GM23248 (cell line): ENCODE results near the gene GNB2. TPM values are rescaled to one million over a fixed set of nuclear protein-coding genes. Genes with fewer than 3 reads are reported as not detected.
"Not testable (repeated sequence)": the region's sequence is repeated elsewhere in the genome, so short reads cannot be mapped to it uniquely, and the experiment has no call there.

Experiments used
- DNase-seq: peaks from one replicate; pipeline ENCODE4 v3.0.0-alpha.2; 2015
- H2AFZ ChIP-seq: fragments of 200-600 bp; sonication (generic); 2 replicates; pipeline ENCODE4 v1.6.1; 2016; ENCODE audit warnings: antibody characterized with exemption
- H3F3A ChIP-seq: fragments of 200-600 bp; sonication (generic); 2 replicates; pipeline ENCODE4 v1.6.1; 2016; ENCODE audit warnings: mild to moderate bottlenecking, antibody characterized with exemption, mixed run types; ENCODE audit not compliant: insufficient read depth
- H3K27ac ChIP-seq: fragments of 200-600 bp; sonication (generic); 2 replicates; pipeline ENCODE4 v1.5.1; 2016; ENCODE audit warnings: mild to moderate bottlenecking
- H3K27me3 ChIP-seq: fragments of 200-600 bp; sonication (generic); replicated peaks from 2 replicates; pipeline ENCODE4 v1.6.1; 2016; ENCODE audit warnings: mild to moderate bottlenecking; ENCODE audit not compliant: insufficient read depth
- H3K36me3 ChIP-seq: fragments of 200-600 bp; sonication (generic); 2 replicates; pipeline ENCODE4 v1.6.1; 2016; ENCODE audit warnings: low read depth, mild to moderate bottlenecking
- H3K4me1 ChIP-seq: fragments of 200-600 bp; sonication (generic); 2 replicates; pipeline ENCODE4 v1.6.1; 2016; ENCODE audit warnings: mild to moderate bottlenecking; ENCODE audit not compliant: insufficient read depth
- H3K4me2 ChIP-seq: fragments of 200-600 bp; sonication (generic); one replicate; pipeline ENCODE4 v1.6.1; 2016; ENCODE audit warnings: mild to moderate bottlenecking; ENCODE audit not compliant: unreplicated experiment
- H3K4me3 ChIP-seq: fragments of 200-600 bp; sonication (generic); 2 replicates; pipeline ENCODE4 v1.5.1; 2016; ENCODE audit warnings: mild to moderate bottlenecking
- H3K79me2 ChIP-seq: fragments of 200-600 bp; sonication (generic); 2 replicates; pipeline ENCODE4 v1.6.1; 2016; ENCODE audit warnings: mild to moderate bottlenecking; ENCODE audit not compliant: insufficient read depth
- H3K9ac ChIP-seq: fragments of 200-600 bp; sonication (generic); 2 replicates; pipeline ENCODE4 v1.6.1; 2016; ENCODE audit warnings: mild to moderate bottlenecking
- H3K9me2 ChIP-seq: fragments of 200-600 bp; sonication (generic); 2 replicates; pipeline ENCODE4 v1.6.1; 2016; ENCODE audit warnings: mixed run types, mild to moderate bottlenecking, moderate library complexity; ENCODE audit not compliant: insufficient read depth
- H3K9me3 ChIP-seq: fragments of 200-600 bp; sonication (generic); one replicate; pipeline ENCODE4 v1.6.1; 2017; ENCODE audit warnings: low read depth
- H4K20me1 ChIP-seq: fragments of 200-600 bp; sonication (generic); 2 replicates; pipeline ENCODE4 v1.6.0; 2016; ENCODE audit not compliant: insufficient read depth
- EZH2 ChIP-seq: fragments of 200-600 bp; sonication (generic); IDR thresholded peaks from 2 replicates; pipeline ENCODE4 v1.6.1; 2018; ENCODE audit warnings: antibody characterized with exemption, mild to moderate bottlenecking; ENCODE audit not compliant: insufficient read depth, poor library complexity, severe bottlenecking
- EZH2phosphoT487 ChIP-seq: fragments of 200-600 bp; sonication (generic); IDR thresholded peaks from 2 replicates; pipeline ENCODE4 v1.6.1; 2018; ENCODE audit warnings: antibody characterized with exemption, moderate library complexity, mild to moderate bottlenecking, low read depth; ENCODE audit not compliant: insufficient read depth
- WGBS, 2 experiments: methylation state at CpG; one replicate each; pipeline ENCODE4 v1.1.6; 2015 to 2017; ENCODE audit warnings: low lambda C conversion rate in 2 of 2, low coverage in 1 of 2; ENCODE audit errors: missing lambda C conversion rate in 2 of 2; 5-methylcytosine and 5-hydroxymethylcytosine counted together
- in situ Hi-C: fragments of 300-500 bp; cut with MboI; formaldehyde crosslinking; loops from 2 replicates; pipeline ENCODE4 v1.15.0; 2020
- polyA plus RNA-seq: library from polyadenylated mRNA; unstranded; fragments of >200 nt; fragmentation: Nextera tagmentation; extraction: Ambion mirVana; gene quantifications from 2 replicates; pipeline ENCODE4 v1.2.1, GENCODE V29; 2016
- total RNA-seq: library from RNA; depleted of rRNA; stranded (reverse); fragments of >200 nt; shearing (Covaris generic); gene quantifications from 2 replicates; pipeline ENCODE4 v1.2.3, GENCODE V29; 2014

The GNB2 gene
- total and polyA plus RNA-seq, 2 experiments from 2014 or later, result 89.8 to 132 TPM

DNA sequence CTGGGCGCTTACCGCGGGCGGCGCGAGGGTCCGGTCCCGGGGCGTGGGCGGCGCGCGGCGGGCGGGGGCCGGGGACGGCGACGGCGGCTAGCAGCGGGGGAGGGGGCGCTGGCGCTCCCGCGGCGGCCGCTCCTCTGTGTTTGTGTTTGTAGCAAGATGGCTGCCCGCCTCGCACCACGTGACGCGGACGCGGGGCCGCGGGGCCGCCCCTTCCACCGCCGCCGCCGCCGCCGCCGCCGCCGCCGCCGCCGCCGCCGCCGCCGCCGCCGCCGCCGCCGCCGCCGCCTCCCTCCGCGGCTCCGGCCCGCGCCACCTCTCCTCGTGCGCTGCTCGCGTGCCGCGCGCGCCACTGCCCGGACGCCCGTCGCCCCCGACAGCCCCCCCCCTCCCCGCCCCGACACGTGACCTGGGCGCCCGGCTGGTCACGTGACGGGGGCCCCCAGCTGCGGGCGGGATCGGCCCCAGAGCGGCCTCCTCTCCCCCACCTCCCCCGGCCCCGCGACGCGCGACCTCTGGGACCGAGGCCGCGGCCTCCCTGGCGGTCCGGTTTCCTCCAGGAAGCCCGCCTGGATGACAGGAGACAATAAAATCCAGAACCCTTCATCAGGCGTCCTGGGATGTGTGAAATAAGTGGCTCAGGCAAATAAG is 20.7 kb downstream of the GNB2 start, which contains the start of gene GIGYF1:
Gene GIGYF1 (minus strand): TSS at position 153 of the 648 bp plus-strand sequence. CDS start 6,012 bp downstream, outside the sequence.
- Histone ChIP-seq H3K4me2 (peak within 1 kb of the TSS; percentile 96), H3K9ac (peak within 1 kb of the TSS; percentile 91), H3K27me3 (no peaks in the 10 kb centered on the region), H4K20me1 (peaks cover 6% of the 10 kb centered on the region; the same call in 1 of the 2 replicates), H3K9me3 (no peaks in the 10 kb centered on the region), H3K4me1 (peaks cover 10% of the 10 kb centered on the region), H2AFZ (peak within 1 kb of the TSS; percentile 92), H3K4me3 (peak within 1 kb of the TSS; percentile 89), H3K9me2 (no peaks in the 10 kb centered on the region), H3K36me3 (no peaks in the 10 kb centered on the region), H3K27ac (peak within 1 kb of the TSS; percentile 27; the same call in 1 of the 2 replicates), H3F3A (peaks cover 19% of the 10 kb centered on the region), H3K79me2 (peaks cover 44% of the 10 kb centered on the region)
- 0 to 2% methylated on average over 5 to 47 of the region's 102 CpGs for WGBS, 2 experiments
- DNase-seq, result peak; percentile 84
- TF ChIP-seq EZH2phosphoT487 (no peak), EZH2 (no peak)
- in situ Hi-C loops, result loop anchor here (10.0 kb wide), 1 partner anchor 219 kb away; the partner anchor contains the start of gene TSC22D4

DNA sequence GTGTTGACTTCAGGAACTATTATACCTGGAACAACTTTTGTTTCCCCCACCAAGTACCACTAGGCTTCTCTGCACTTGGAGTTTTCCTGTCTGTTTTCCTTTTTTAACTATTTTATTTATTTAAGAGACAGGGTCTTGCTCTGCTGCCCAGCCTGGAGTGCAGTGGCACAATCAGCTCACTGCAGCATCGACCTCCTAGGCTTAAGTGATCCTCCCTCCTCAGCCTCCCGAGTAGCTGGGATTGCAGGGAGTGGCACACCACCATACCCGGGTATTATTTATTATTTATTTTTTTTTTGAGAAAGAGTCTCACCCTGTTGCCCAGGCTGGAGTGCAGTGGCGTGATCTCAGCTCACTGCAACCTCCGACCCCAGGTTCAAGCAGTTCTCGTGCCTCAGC is 22.6 kb downstream of the GNB2 start:
- Histone ChIP-seq H3K79me2 (peaks cover 26% of the 10 kb centered on the region), H4K20me1 (0 out of 2 replicates have a peak, but pooled peaks cover under 1% of the 10 kb centered on the region), H3K4me3 (no peak overlapping the region), H3F3A (peaks cover 19% of the 10 kb centered on the region), H3K36me3 (no peaks in the 10 kb centered on the region), H3K4me2 (no peak overlapping the region), H3K9me3 (no peaks in the 10 kb centered on the region), H3K27ac (no peak overlapping the region), H3K4me1 (peaks cover 10% of the 10 kb centered on the region), H3K27me3 (no peaks in the 10 kb centered on the region; the same call in 1 of the 2 replicates), H2AFZ (no peak overlapping the region), H3K9ac (no peak overlapping the region), H3K9me2 (no peaks in the 10 kb centered on the region)
- DNase-seq, result no peak
- TF ChIP-seq EZH2phosphoT487 (no peak), EZH2 (no peak)
- 81 to 82% methylated on average over 6 of the region's 6 CpGs for WGBS, 2 experiments
- in situ Hi-C loops, result loop anchor here (10.0 kb wide), 1 partner anchor 221 kb away; the partner anchor contains the start of gene TSC22D4

DNA sequence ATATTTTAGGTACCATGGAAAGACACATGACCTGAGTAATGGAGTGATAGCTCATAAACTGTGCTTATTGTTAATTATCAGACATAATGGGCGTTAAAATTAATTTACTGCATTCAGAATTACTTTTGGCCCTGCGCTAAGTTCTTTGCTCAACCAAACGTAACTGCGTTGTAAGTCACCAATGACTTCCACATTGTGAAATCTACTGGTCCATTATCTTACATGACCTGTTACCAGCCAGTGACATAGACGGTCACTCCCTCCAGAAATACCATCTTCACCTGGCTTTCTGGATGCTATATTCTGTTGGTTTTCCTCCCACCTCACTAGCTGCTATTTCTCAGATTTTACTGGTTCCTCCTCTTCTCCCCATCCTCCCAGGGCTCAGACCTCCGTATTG is 25.5 kb downstream of the GNB2 start:
- Histone ChIP-seq H3K9me3 (no peaks in the 10 kb centered on the region), H2AFZ (no peak overlapping the region), H3K4me2 (no peak overlapping the region), H3K27me3 (peaks cover 4% of the 10 kb centered on the region; the same call in 1 of the 2 replicates), H3K9ac (no peak overlapping the region), H3K27ac (no peak overlapping the region), H3F3A (0 out of 2 replicates have a peak, but pooled peaks cover 4% of the 10 kb centered on the region), H3K4me1 (no peaks in the 10 kb centered on the region), H3K9me2 (no peaks in the 10 kb centered on the region), H3K36me3 (no peaks in the 10 kb centered on the region), H3K4me3 (no peak overlapping the region), H4K20me1 (no peaks in the 10 kb centered on the region), H3K79me2 (no peaks in the 10 kb centered on the region)
- no peak for TF ChIP-seq EZH2phosphoT487
- no peak for TF ChIP-seq EZH2
- in situ Hi-C loops, result loop anchor here (10.0 kb wide), 1 partner anchor 224 kb away; the partner anchor contains the start of gene TSC22D4
- DNase-seq, result no peak
- WGBS, 2 experiments, result 50 to 64% methylated on average over 6 of the region's 6 CpGs

DNA sequence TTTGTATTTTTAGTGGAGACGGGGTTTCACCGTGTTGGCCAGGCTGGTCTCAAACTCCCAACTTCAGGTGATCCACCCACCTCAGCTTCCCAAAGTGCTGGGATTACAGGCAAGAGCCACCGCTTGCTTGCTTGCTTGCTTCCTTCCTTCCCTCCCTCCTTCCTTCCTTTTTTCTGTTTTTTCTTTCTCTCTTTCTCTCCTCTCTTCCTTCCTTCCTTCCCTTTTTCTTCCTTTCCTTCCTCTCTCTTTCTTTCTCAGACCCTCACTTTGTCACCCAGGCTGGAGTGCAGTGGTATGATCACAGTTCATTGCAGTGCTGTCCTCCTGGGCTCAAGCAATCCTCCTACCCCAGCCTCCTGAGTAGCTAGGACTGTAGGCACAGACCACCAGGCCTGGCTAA is 27.5 kb downstream of the GNB2 start:
- H3K36me3 ChIP-seq, H3K4me2 ChIP-seq, H3K27me3 ChIP-seq, H2AFZ ChIP-seq, H3K9me2 ChIP-seq, H3K27ac ChIP-seq, H4K20me1 ChIP-seq, H3K9ac ChIP-seq, H3K4me3 ChIP-seq, H3K9me3 ChIP-seq, H3K4me1 ChIP-seq, in situ Hi-C loops, H3F3A ChIP-seq, H3K79me2 ChIP-seq, DNase-seq: not testable (repeated sequence)
- WGBS, 2 experiments, result 65 to 75% methylated on average over 3 of the region's 3 CpGs
